ENCODE measurements around the gene HNF1A.

HNF1A gene

GRCh38 chr12:120989687-120990086 lies 11.3 kb downstream of the HNF1A start:
- no peak for DNase-seq

- no peak for DNase-seq
Observed at GRCh38 chr12:120990487-120991055, 12.2 kb downstream of the HNF1A start.

GRCh38 chr12:120991965-120992364 lies 13.6 kb downstream of the HNF1A start:
- no peak for DNase-seq

GRCh38 chr12:120992989-120993388 lies 14.6 kb downstream of the HNF1A start:
- no peak for DNase-seq

- no peak for DNase-seq
Observed at GRCh38 chr12:120993496-120993895, 15.2 kb downstream of the HNF1A start.

- no peak for DNase-seq
Observed at GRCh38 chr12:120994059-120994458, 15.7 kb downstream of the HNF1A start.

GRCh38 chr12:120994589-120995337 lies 16.4 kb downstream of the HNF1A start:
- DNase-seq, result no peak

- no peak for DNase-seq
Observed at GRCh38 chr12:120996133-120996746, 17.9 kb downstream of the HNF1A start.

GRCh38 chr12:120997448-120997847 lies 19.1 kb downstream of the HNF1A start:
- DNase-seq, result no peak

GRCh38 chr12:120998435-120998834 lies 20.1 kb downstream of the HNF1A start:
- no peak for DNase-seq

GRCh38 chr12:120999191-121000120 lies 21.1 kb downstream of the HNF1A start:
- DNase-seq, result no peak

- DNase-seq, result no peak
Observed at GRCh38 chr12:121000530-121000929, 22.2 kb downstream of the HNF1A start.

- DNase-seq, result no peak
Observed at GRCh38 chr12:121001060-121001459, 22.7 kb downstream of the HNF1A start.

- DNase-seq, result no peak
Observed at GRCh38 chr12:121001841-121002483, 23.6 kb downstream of the HNF1A start.

- no peak for DNase-seq
Observed at GRCh38 chr12:121003650-121004049, 25.3 kb downstream of the HNF1A start.

- no peak for DNase-seq
Observed at GRCh38 chr12:121004253-121004815, 26.0 kb downstream of the HNF1A start.

- DNase-seq, result no peak
Observed at GRCh38 chr12:121005346-121005815, 27.0 kb downstream of the HNF1A start.

- no peak for DNase-seq
Observed at GRCh38 chr12:121008347-121009098, 30.2 kb downstream of the HNF1A start.

- no peak for DNase-seq
Observed at GRCh38 chr12:121009741-121010140, 31.4 kb downstream of the HNF1A start.

- no peak for DNase-seq
Observed at GRCh38 chr12:121010860-121011259, 32.5 kb downstream of the HNF1A start.

GRCh38 chr12:121011820-121012219 lies 33.5 kb downstream of the HNF1A start:
- no peak for DNase-seq

All from NCI-H1930 (cell line).